GM12865 (cell line): ENCODE results near the gene TMEM185A.
"Not testable (repeated sequence)": the region's sequence is repeated elsewhere in the genome, so short reads cannot be mapped to it uniquely, and the experiment has no call there.

Experiments used
- DNase-seq: peaks from one replicate; pipeline ENCODE4 v3.0.0; 2010; ENCODE audit warnings: low read depth
- H3K4me3 ChIP-seq: 2 replicates; pipeline ENCODE4 v1.5.1; 2011; ENCODE audit warnings: mild to moderate bottlenecking, low read depth, low read length, control low read depth
- CTCF ChIP-seq: IDR thresholded peaks from 2 replicates; pipeline ENCODE4 v1.5.1; 2011; ENCODE audit warnings: low read length, control low read depth, low read depth, inconsistent platforms; ENCODE audit not compliant: insufficient read depth; ENCODE audit errors: missing control alignments

TMEM185A gene

GRCh38 chrX:149611623-149612175 is 19.9 kb downstream of the TMEM185A start:
- TF ChIP-seq CTCF, result no peak
- no peak overlapping the region for H3K4me3 ChIP-seq
- no peak for DNase-seq

GRCh38 chrX:149610511-149610910 is 21.1 kb downstream of the TMEM185A start:
- DNase-seq, result no peak
- no peak for TF ChIP-seq CTCF
- no peak overlapping the region for H3K4me3 ChIP-seq

- no peak overlapping the region for H3K4me3 ChIP-seq
- TF ChIP-seq CTCF, result no peak
- no peak for DNase-seq
Measured at GRCh38 chrX:149607699-149608098, 23.9 kb downstream of the TMEM185A start.

GRCh38 chrX:149605248-149605885 is 26.2 kb downstream of the TMEM185A start:
- not testable (repeated sequence) for DNase-seq, H3K4me3 ChIP-seq

GRCh38 chrX:149598603-149599002 is 33.0 kb downstream of the TMEM185A start:
- peak; percentile 1 for TF ChIP-seq CTCF
- DNase-seq, result not testable (repeated sequence)

GRCh38 chrX:149595943-149596342 is 35.6 kb downstream of the TMEM185A start:
- not testable (repeated sequence) for H3K4me3 ChIP-seq, DNase-seq

More at GRCh38 chrX:149598603-149599002, 33.0 kb downstream of the TMEM185A start:
- H3K4me3 ChIP-seq, result not testable (repeated sequence)

GRCh38 chrX:149595214-149595613 is 36.4 kb downstream of the TMEM185A start, which contains the start of gene HSFX2:
TSS of gene HSFX2 (minus strand) at chrX:149595314. CDS start at chrX:149594700, 614 bp downstream.
- DNase-seq, H3K4me3 ChIP-seq: not testable (repeated sequence)

- DNase-seq, H3K4me3 ChIP-seq: not testable (repeated sequence)
Measured at GRCh38 chrX:149590993-149591392, 40.6 kb downstream of the TMEM185A start.

GRCh38 chrX:149587359-149587758 is 44.2 kb downstream of the TMEM185A start, which contains the start of gene MAGEA9B:
TSS of gene MAGEA9B (minus strand) at chrX:149587459. CDS start at chrX:149583179, 4,280 bp downstream.
- DNase-seq, result not testable (repeated sequence)

GRCh38 chrX:149585631-149586030 is 46.0 kb downstream of the TMEM185A start:
- H3K4me3 ChIP-seq, DNase-seq: not testable (repeated sequence)

More at GRCh38 chrX:149587359-149587758, 44.2 kb downstream of the TMEM185A start, which contains the start of gene MAGEA9B:
- H3K4me3 ChIP-seq, result not testable (repeated sequence)

GRCh38 chrX:149573456-149573855 is 58.1 kb downstream of the TMEM185A start:
- not testable (repeated sequence) for DNase-seq

More at GRCh38 chrX:149573456-149573855, 58.1 kb downstream of the TMEM185A start:
- not testable (repeated sequence) for H3K4me3 ChIP-seq
